K562 (cell line): ENCODE data around the gene TM7SF3. TPM values are rescaled to one million over a fixed set of nuclear protein-coding genes. Genes with fewer than 3 reads are reported as not detected.
A peak's percentile ranks its signal among the peaks of the same experiment; 100 is the strongest.

Experiments used
- HCFC1 ChIP-seq: IDR thresholded peaks from 2 replicates; pipeline ENCODE4 v1.6.1; 2012; ENCODE audit warnings: low read depth, low read length, improper control_type of control experiment
- HIVEP1 ChIP-seq: fragments of 250-450 bp; sonication (Bioruptor Pico); IDR thresholded peaks from 2 replicates; pipeline ENCODE4 v1.4.0; 2020; ENCODE audit warnings: mild to moderate bottlenecking
- MAFF ChIP-seq: IDR thresholded peaks from 2 replicates; pipeline ENCODE4 v1.6.1; 2012; ENCODE audit warnings: low read length, improper control_type of control experiment
- MCM7 ChIP-seq, 2 experiments: fragments of 450-650 bp; IDR thresholded peaks; 2 replicates each; pipeline ENCODE4 v1.6.1; 2016 to 2018
- POLR2H ChIP-seq: IDR thresholded peaks from 2 replicates; pipeline ENCODE4 v1.6.1; 2016; ENCODE audit warnings: missing genetic modification characterization, low read depth, mild to moderate bottlenecking, control low read depth, missing compliant biosample characterization, moderate library complexity
- SNRNP70 ChIP-seq: fragments of 200-400 bp; formaldehyde crosslinking; optimal IDR thresholded peaks from 2 replicates; pipeline ENCODE3; 2017; ENCODE audit warnings: low read depth, low read length
- ZNF436 ChIP-seq: fragments of 250-450, 450-650 bp; sonication (Bioruptor Pico); formaldehyde crosslinking; IDR thresholded peaks from 2 replicates; pipeline ENCODE4 v1.7.0; 2020; ENCODE audit warnings: mild to moderate bottlenecking
- ZNF830 ChIP-seq: fragments of 250-450 bp; sonication (Bioruptor Pico); IDR thresholded peaks from 2 replicates; pipeline ENCODE4 v1.5.0; 2021; ENCODE audit warnings: mild to moderate bottlenecking
- polyA plus RNA-seq, 8 experiments: library from polyadenylated mRNA; depleted of rRNA in 4 of 8; stranded (reverse) in 5 of 8; unstranded in 3 of 8; fragments of >200 nt; fragmentation: Nextera tagmentation in 2 of 8; fragmentation: Illumina TruSeq in 1 of 8; extraction: Ambion mirVana in 2 of 8; extraction: Trizol in 1 of 8; gene quantifications; 2 replicates each; pipeline versions ENCODE4 v1.2.1 to v1.2.3, GENCODE V29; 2011 to 2014; ENCODE audit warnings: inconsistent platforms in 1 of 8, missing spikeins in 1 of 8
- total RNA-seq, 7 experiments: library from RNA; depleted of rRNA in 6 of 7; stranded (reverse); fragments of >200 nt in 6 of 7; fragmentation: Illumina TruSeq in 2 of 7; extraction: Trizol in 2 of 7; gene quantifications; 2 replicates each; pipeline versions ENCODE4 v1.2.1 to v1.2.3, GENCODE V29; 2011 to 2021; ENCODE audit warnings: low replicate concordance in 1 of 7
- TF ChIP-seq, protein P1 (sequence below), 3 experiments: IDR thresholded peaks in 2 of 3; conservative IDR thresholded peaks in 1 of 3; 2 replicates each; pipeline ENCODE4 v1.5.1; 2011 to 2012; ENCODE audit warnings: low read length in 3 of 3, mild to moderate bottlenecking in 3 of 3, control low read depth in 2 of 3, improper control_type of control experiment in 1 of 3, inconsistent platforms in 1 of 3, low read depth in 1 of 3, mixed read lengths in 1 of 3, moderate library complexity in 1 of 3; ENCODE audit not compliant: insufficient read depth in 2 of 3
- TF ChIP-seq, protein P2 (sequence below), 2 experiments: fragments of 250-450 bp in 1 of 2; fragments of 450-650 bp in 1 of 2; sonication (Bioruptor Pico) in 1 of 2; IDR thresholded peaks; 2 replicates each; pipeline versions ENCODE4 v1.6.1 to v1.8.0; 2016 to 2021; ENCODE audit warnings: mild to moderate bottlenecking in 2 of 2, moderate library complexity in 2 of 2, missing compliant biosample characterization in 1 of 2, missing genetic modification characterization in 1 of 2
- TF ChIP-seq, protein P3 (sequence below): fragments of 450-650 bp; conservative IDR thresholded peaks from 2 replicates; pipeline ENCODE4 v1.6.1; 2016; ENCODE audit warnings: missing genetic modification characterization, low read depth, mild to moderate bottlenecking, missing compliant biosample characterization, moderate library complexity
- TF ChIP-seq, protein P4 (sequence below), 2 experiments: fragments of 450-650 bp in 1 of 2; sonication (generic) in 1 of 2; formaldehyde crosslinking in 1 of 2; IDR thresholded peaks in 1 of 2; conservative IDR thresholded peaks in 1 of 2; 2 replicates each; pipeline versions ENCODE4 v1.6.1 to v1.8.1; 2016 to 2023; ENCODE audit warnings: mild to moderate bottlenecking in 2 of 2, moderate library complexity in 2 of 2, inconsistent platforms in 1 of 2, missing genetic modification reagents in 1 of 2
- TF ChIP-seq, protein P5 (sequence below), 2 experiments: fragments of 450-650 bp; formaldehyde crosslinking in 1 of 2; IDR thresholded peaks; 2 replicates each; pipeline versions ENCODE4 v1.4.0 to v1.6.1; 2014 to 2020; ENCODE audit warnings: mild to moderate bottlenecking in 2 of 2, borderline replicate concordance in 1 of 2, low read depth in 1 of 2

TM7SF3 gene
- total and polyA plus RNA-seq, 9 of the 15 experiments (the other 6 are each of a cell fraction or from before 2014, with no cell fraction given) = 9.3 to 90.4 (median 24.8) TPM

DNA sequence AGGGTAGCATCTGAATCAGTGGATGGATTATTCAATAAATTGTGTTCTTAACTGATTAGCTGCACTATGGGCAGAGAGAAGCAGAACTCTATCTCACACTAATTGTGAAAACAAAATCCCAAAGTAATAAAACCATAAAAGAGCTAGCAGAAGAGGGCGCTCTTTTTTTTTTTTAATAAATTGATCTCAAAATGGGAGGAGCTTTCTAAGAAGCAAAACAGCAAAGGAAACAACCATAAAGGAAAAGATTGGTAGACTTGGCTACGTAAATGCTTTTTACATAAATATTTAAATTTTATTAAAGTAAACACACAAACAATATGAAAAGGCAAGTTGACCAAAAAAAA lies 1.5 kb upstream of the TM7SF3 start (continued):
- TF ChIP-seq, protein P1, sequence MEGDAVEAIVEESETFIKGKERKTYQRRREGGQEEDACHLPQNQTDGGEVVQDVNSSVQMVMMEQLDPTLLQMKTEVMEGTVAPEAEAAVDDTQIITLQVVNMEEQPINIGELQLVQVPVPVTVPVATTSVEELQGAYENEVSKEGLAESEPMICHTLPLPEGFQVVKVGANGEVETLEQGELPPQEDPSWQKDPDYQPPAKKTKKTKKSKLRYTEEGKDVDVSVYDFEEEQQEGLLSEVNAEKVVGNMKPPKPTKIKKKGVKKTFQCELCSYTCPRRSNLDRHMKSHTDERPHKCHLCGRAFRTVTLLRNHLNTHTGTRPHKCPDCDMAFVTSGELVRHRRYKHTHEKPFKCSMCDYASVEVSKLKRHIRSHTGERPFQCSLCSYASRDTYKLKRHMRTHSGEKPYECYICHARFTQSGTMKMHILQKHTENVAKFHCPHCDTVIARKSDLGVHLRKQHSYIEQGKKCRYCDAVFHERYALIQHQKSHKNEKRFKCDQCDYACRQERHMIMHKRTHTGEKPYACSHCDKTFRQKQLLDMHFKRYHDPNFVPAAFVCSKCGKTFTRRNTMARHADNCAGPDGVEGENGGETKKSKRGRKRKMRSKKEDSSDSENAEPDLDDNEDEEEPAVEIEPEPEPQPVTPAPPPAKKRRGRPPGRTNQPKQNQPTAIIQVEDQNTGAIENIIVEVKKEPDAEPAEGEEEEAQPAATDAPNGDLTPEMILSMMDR (IDR thresholded peaks at IDR 0.05 in 2 of 3, conservative IDR thresholded peaks at IDR 0.05 in 1 of 3; ENCODE audit: insufficient read depth in 2 of 3, low read depth in 1 of 3, low read length in 3 of 3) = peak in 2 of 3 experiments; percentile 22 to 60; a peak in 4 of 6 replicates
- TF ChIP-seq HCFC1 (no peak), ZNF830 (CRISPR knock-in tag) (no peak), MAFF (no peak), MCM7 (IDR thresholded peaks at IDR 0.05) (no peak), SNRNP70 (no peak), HIVEP1 (CRISPR knock-in tag) (no peak), ZNF436 (CRISPR knock-in tag) (no peak), POLR2H (tag) (0 out of 2 replicates have a peak, but pooled peaks have one; percentile 31)
- TF ChIP-seq, protein P2, sequence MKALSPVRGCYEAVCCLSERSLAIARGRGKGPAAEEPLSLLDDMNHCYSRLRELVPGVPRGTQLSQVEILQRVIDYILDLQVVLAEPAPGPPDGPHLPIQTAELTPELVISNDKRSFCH (CRISPR knock-in tag; IDR thresholded peaks at IDR 0.05) = no peak
- TF ChIP-seq, protein P2 (tag; IDR thresholded peaks at IDR 0.05) = no peak
- TF ChIP-seq, protein P3, sequence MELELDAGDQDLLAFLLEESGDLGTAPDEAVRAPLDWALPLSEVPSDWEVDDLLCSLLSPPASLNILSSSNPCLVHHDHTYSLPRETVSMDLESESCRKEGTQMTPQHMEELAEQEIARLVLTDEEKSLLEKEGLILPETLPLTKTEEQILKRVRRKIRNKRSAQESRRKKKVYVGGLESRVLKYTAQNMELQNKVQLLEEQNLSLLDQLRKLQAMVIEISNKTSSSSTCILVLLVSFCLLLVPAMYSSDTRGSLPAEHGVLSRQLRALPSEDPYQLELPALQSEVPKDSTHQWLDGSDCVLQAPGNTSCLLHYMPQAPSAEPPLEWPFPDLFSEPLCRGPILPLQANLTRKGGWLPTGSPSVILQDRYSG (tag) = no peak
- TF ChIP-seq, protein P4, sequence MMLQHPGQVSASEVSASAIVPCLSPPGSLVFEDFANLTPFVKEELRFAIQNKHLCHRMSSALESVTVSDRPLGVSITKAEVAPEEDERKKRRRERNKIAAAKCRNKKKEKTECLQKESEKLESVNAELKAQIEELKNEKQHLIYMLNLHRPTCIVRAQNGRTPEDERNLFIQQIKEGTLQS (IDR thresholded peaks at IDR 0.05) = no peak
- TF ChIP-seq, protein P4 (CRISPR knock-in tag; conservative IDR thresholded peaks at IDR 0.05) = no peak
- TF ChIP-seq, protein P5, sequence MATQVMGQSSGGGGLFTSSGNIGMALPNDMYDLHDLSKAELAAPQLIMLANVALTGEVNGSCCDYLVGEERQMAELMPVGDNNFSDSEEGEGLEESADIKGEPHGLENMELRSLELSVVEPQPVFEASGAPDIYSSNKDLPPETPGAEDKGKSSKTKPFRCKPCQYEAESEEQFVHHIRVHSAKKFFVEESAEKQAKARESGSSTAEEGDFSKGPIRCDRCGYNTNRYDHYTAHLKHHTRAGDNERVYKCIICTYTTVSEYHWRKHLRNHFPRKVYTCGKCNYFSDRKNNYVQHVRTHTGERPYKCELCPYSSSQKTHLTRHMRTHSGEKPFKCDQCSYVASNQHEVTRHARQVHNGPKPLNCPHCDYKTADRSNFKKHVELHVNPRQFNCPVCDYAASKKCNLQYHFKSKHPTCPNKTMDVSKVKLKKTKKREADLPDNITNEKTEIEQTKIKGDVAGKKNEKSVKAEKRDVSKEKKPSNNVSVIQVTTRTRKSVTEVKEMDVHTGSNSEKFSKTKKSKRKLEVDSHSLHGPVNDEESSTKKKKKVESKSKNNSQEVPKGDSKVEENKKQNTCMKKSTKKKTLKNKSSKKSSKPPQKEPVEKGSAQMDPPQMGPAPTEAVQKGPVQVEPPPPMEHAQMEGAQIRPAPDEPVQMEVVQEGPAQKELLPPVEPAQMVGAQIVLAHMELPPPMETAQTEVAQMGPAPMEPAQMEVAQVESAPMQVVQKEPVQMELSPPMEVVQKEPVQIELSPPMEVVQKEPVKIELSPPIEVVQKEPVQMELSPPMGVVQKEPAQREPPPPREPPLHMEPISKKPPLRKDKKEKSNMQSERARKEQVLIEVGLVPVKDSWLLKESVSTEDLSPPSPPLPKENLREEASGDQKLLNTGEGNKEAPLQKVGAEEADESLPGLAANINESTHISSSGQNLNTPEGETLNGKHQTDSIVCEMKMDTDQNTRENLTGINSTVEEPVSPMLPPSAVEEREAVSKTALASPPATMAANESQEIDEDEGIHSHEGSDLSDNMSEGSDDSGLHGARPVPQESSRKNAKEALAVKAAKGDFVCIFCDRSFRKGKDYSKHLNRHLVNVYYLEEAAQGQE (IDR thresholded peaks at IDR 0.05; ENCODE audit: borderline replicate concordance) = peak; percentile 26; the same call in 1 of the 2 replicates
- TF ChIP-seq, protein P5 (CRISPR knock-in tag; IDR thresholded peaks at IDR 0.05; ENCODE audit: low read depth) = no peak
